ENCODE results near the gene TRIM49.
"Not testable (repeated sequence)": the region's sequence is repeated elsewhere in the genome, so short reads cannot be mapped to it uniquely, and the experiment has no call there.

DNA sequence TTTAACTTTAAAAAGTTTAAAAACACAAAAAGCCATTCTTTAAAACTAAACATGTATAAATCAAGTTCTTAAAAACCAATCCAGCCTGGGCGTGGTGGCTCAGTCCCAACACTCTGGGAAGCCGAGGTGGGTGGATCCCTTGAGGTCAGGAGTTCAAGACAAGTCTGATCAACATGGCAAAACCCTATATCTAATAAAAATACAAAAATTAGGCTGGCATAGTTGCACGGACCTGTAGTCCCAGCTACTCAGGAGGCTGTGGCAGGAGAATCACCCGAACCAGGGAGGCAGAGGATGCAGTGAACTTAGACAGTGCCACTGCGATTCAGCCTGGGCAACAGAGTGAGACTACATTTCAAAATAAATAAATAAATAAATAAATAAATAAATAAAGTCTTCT lies 5.2 kb upstream of the TRIM49 start:
- not testable (repeated sequence) for TF ChIP-seq REST, ZNF10, ZNF416, KLF10, ZNF785, GLI4, ZNF549 (tag by site-specific recombination; IDR thresholded peaks at IDR 0.05)
- TF ChIP-seq, protein P1, sequence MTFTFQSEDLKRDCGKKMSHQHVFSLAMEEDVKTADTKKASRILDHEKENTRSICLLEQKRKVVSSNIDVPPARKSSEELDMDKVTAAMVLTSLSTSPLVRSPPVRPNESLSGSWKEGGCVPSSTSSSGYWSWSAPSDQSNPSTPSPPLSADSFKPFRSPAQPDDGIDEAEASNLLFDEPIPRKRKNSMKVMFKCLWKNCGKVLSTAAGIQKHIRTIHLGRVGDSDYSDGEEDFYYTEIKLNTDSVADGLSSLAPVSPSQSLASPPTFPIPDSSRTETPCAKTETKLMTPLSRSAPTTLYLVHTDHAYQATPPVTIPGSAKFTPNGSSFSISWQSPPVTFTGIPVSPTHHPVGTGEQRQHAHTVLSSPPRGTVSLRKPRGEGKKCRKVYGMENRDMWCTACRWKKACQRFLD (tag by site-specific recombination; IDR thresholded peaks at IDR 0.05): not testable (repeated sequence)
- TF ChIP-seq, protein P2, sequence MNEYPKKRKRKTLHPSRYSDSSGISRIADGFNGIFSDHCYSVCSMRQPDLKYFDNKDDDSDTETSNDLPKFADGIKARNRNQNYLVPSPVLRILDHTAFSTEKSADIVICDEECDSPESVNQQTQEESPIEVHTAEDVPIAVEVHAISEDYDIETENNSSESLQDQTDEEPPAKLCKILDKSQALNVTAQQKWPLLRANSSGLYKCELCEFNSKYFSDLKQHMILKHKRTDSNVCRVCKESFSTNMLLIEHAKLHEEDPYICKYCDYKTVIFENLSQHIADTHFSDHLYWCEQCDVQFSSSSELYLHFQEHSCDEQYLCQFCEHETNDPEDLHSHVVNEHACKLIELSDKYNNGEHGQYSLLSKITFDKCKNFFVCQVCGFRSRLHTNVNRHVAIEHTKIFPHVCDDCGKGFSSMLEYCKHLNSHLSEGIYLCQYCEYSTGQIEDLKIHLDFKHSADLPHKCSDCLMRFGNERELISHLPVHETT (tag by site-specific recombination; IDR thresholded peaks at IDR 0.05): not testable (repeated sequence)
- TF ChIP-seq, protein P3, sequence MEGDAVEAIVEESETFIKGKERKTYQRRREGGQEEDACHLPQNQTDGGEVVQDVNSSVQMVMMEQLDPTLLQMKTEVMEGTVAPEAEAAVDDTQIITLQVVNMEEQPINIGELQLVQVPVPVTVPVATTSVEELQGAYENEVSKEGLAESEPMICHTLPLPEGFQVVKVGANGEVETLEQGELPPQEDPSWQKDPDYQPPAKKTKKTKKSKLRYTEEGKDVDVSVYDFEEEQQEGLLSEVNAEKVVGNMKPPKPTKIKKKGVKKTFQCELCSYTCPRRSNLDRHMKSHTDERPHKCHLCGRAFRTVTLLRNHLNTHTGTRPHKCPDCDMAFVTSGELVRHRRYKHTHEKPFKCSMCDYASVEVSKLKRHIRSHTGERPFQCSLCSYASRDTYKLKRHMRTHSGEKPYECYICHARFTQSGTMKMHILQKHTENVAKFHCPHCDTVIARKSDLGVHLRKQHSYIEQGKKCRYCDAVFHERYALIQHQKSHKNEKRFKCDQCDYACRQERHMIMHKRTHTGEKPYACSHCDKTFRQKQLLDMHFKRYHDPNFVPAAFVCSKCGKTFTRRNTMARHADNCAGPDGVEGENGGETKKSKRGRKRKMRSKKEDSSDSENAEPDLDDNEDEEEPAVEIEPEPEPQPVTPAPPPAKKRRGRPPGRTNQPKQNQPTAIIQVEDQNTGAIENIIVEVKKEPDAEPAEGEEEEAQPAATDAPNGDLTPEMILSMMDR (tag by site-specific recombination; IDR thresholded peaks at IDR 0.05): not testable (repeated sequence)

Measured in HEK293 (cell line).